GM15510 (cell line): ENCODE results near the gene CATSPERD.

Source experiments
- POLR2A ChIP-seq: IDR thresholded peaks from 3 replicates; pipeline ENCODE4 v1.6.1; 2011; ENCODE audit warnings: borderline replicate concordance; ENCODE audit not compliant: insufficient read length; ENCODE audit errors: extremely low read depth

CATSPERD gene

GRCh38 chr19:5706876-5707573 is 13.4 kb upstream of the CATSPERD start:
- TF ChIP-seq POLR2A, result no peak

DNA sequence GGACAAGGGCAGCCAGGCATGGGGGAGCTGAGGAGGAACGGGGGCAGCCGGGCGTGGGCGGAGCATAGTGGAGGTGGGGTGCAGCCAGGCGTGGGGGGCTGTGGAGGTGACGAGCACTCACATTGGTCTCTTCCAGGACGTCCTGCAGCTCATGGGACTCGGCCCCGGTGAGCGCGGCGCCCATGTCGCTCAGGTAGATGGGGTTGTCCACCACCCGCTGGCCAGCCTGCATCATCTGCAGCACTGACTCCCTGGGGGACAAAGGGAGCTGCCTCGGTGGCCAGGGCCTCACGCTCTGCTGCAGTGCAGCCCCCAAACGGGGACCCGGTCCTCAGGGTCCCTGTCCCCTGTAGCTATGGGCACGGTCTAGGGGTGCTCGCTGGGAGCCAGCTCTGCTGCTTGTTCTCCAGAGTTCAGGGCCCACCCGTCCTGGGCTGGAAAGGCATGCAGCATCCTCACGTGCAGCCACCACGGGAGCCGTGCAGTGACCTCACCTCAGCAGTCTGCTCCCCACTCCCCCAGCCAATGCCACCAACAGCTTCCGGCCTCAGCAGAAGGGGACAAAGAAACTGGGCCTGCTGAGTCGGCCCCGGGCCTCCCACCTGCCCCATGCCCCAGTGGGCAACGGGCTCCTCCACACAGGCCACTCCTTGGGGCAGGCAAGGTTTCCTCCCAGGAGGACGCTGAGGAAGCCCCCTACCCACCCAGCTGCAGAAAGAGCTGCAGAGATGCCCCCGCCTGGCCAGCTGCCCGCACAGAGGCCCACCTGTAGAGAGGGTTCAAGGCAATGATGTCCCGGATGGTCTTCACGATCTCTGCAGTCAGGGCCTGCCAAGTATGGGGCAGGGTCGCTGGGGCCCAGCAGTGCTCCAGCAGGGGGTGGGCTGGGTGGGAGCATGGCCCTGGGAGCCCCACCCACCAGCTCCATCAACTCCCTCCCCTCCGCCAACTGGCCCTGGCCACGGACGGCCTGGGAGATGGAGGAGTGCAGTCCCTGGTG is 12.6 kb upstream of the CATSPERD start:
- no peak for TF ChIP-seq POLR2A

DNA sequence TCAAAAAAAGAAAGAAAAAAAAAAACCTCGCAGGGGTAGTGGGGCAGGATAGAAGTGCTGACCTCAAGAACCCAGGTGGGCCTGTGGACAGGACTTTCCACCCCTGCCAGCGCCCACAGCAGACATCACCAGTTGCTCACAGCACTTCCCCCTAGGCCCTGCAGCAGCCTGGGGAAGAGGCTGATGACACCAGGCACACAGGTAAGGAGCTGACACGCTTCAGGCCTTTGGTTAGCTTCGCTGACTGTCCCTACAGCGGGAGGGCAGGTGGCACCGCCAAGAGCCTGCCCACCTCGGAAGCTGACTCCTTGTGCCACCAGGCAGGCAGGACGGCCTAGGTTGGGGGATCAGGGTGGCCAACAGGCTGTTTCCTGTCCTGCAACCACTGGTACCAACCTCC is 9.4 kb upstream of the CATSPERD start:
- no peak for TF ChIP-seq POLR2A

- TF ChIP-seq POLR2A, result no peak
Observed at GRCh38 chr19:5711713-5712161, 8.7 kb upstream of the CATSPERD start.

- no peak for TF ChIP-seq POLR2A
Observed at GRCh38 chr19:5713228-5713627, 7.2 kb upstream of the CATSPERD start.

DNA sequence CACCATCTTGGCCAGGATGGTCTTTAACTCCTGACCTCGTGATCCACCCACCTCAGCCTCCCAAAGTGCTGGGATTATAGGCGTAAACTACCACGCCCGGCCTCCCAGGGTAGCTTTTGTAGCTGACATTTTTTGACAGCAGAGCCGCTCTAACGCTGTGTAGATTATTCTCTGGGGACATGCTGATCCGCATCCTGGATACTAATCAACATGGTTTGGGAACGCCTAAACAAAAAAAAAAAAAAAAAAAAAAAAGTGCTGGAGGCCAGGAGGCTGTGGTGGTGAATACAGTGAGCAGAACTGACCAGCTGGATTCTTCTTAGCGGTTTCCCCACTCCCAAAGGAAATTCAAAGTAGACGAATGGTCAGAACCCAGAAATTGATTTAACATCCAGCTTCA is 5.6 kb upstream of the CATSPERD start:
- TF ChIP-seq POLR2A, result no peak

DNA sequence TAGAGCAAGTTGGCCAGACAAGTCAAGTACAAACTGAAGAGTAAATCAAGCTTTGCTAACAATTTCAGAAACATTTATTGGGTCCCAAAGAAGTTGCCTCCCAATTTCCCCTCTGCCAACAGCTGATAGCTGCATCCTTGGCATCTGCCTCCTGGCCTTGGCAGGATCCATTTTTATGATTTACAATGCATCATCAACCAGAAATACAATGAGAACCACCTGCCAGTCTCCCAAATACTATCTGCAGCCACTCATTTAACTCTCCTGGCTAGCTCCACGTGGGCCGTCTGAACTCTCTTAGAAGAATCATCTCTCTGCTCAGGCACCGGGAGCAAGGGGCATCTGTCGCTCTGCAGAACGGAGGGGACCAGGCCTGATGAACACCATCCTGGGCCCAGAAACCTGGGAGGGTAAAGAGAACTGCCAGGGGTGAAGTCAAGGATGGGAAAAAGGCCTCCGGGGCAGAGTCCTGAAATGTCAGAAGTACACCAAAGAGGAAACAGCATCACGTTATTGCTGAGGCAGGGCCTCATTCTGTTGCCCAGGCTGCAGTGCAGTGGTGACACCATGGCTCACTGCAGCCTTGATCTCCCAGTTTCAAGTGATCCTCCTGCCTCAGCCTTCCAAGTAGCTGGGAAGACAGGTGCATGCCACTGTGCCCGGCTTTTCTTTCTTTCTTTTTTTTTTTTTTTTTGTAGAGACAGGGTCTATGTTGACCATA is 3.1 kb upstream of the CATSPERD start:
- TF ChIP-seq POLR2A, result no peak

DNA sequence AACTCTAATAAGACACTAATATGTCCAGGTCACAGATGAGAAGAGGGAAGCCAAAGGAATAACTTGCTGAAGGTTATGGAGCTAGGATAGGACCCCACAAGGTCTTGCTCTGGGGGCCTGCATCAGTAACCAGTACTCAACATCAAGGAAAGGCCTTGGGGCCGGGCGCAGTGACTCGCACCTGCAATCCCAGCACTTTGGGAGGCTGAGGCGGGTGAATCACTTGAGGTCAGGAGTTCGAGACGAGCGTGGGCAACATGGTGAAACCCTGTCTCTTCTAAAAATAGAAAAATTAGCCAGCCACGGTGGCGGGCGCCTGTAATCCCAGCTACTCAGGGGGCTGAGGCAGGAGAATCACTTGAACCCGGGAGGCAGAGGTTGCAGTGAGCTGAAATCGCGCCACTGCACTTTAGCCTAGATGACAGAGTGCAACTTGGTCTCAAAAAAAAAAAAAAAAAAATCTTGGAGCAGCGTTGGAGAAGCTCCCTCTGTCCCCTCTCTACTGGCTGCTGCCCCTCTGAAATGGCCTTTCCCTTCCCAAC is 2.3 kb upstream of the CATSPERD start:
- no peak for TF ChIP-seq POLR2A

DNA sequence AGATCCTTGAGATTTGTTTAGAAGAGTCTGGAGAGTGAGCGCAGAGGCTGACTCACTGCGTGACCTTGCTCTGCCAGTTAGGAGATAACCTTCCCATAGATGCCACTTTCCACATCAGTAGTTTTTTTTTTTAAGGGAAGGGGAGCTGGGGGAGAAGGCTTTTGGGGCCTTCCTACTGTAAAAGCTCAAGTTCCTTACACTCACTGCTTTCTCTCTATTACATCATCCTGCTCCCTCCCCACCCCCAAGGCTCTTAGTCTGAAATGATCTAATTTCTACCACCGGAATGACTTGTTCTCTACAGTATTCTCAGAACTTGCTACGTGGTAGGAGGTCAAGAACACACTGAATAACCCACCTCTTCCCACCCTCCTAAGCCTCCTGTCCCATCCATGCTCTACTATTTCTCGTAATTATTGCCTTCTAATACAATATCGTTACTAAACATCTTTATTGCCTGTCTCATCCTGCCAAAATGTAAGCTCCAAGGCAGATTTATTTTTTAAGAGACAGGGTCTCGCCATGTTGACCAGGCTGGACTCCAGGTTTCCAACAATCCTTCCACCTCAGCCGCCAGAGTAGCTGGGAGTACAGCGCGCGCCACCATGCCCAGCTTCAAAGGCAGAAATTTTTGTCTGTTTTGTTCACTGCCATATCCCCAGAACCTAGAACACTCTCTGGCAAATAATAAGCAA is 1.7 kb upstream of the CATSPERD start:
- no peak for TF ChIP-seq POLR2A

DNA sequence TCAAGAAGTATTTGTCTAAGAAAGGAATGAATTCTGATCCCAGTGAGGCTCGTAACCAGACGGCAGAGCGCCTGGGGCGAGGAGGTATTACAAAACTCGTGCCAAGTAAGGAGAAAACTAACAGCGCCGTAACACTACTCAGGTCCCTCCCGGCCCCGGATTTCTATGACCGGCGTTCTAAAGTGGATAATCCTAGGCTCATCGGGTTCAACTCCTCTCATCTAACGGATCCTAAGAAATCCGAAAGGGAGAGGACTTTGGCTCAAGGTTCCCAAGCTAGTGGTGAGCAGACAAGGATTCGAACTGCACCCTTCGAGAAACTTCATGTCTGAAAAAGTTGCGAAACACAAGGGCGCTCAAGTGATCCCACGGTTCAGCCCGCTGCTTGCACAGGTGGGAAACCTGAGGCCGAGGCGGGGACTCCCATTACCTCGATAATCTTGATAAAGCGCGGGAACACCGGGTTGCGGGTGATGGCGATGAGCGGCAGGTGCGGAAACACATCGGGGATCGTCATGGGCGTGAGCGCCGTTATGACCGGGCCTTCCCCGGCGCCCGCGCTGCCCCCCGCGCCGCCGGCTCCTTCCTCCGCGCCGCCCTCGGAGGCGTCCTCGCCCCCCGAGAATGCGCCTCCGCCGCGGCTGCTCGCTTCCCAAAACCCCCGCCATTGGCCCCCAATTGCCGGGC is 1.0 kb upstream of the CATSPERD start:
- TF ChIP-seq POLR2A, result no peak

- no peak for TF ChIP-seq POLR2A
Observed at GRCh38 chr19:5727453-5728050, 7.1 kb downstream of the CATSPERD start.

DNA sequence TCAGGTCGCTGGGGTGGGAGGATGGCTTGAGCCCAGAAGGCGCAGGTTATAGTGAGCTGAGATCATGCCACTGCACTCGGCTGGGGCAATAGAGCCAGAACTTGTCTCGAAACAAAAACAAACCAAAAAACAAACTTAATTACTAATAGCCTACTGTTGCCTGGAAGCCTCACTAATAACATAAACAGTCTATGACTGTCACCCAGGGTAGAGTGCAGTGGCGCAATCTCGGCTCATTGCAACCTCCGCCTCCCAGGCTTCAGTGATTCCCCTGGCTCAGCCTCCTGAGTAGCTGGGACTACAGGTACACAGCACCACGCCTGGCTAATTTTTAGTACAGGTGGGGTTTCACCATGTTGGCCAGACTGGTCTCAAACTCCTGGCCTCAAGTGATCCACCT is 18.0 kb downstream of the CATSPERD start:
- TF ChIP-seq POLR2A, result no peak

DNA sequence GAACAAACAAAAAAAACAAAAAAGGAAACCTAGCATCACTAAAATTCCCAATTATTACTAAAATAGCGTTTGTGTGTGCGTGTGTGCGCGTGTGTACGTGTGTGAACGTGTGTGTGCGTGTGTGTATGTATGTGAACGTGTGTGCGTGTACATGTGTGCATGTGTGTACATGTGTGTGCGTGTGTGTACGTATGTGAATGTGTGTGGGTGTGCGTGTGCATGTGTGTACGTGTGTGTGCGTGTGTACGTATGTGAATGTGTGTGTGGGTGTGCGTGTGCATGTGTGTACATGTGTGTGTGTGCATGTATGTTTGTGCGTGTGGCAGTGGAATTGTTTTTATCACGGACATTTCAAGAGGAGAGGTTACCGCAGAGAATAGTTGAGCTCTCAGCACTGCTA is 21.6 kb downstream of the CATSPERD start:
- TF ChIP-seq POLR2A, result no peak
